NCI-H1436 (cell line): ENCODE measurements around the gene TLDC2.
"Not testable (repeated sequence)": the region's sequence is repeated elsewhere in the genome, so short reads cannot be mapped to it uniquely, and the experiment has no call there.

Experiments used
- DNase-seq: peaks from one replicate; lab custom pipeline; 2025; lab: John Stamatoyannopoulos, UW

The TLDC2 gene

GRCh38 chr20:36866681-36867495 is 9.1 kb upstream of the TLDC2 start:
- no peak for DNase-seq

GRCh38 chr20:36871640-36872570 is 4.0 kb upstream of the TLDC2 start:
- no peak for DNase-seq

DNA sequence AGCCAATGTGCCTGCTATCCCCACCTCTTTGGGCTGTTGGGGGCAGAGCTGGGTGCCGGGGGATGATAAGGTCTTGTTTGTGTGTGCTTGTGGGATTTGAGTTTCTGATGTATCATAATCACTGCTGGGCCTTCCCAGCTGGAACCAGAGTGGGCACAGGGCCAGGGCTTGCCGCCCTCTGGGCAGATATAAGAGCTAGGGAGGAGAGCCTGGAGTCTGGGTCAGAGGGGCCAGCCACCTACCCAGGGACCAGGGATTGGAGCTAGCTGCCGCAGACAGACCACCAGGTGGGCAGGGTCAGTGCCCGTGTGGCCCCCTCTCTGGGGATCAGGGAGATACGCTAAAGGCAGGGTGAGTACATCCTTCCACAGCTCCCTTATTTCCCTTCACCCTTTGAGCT is 3.1 kb upstream of the TLDC2 start:
- DNase-seq: no peak

DNA sequence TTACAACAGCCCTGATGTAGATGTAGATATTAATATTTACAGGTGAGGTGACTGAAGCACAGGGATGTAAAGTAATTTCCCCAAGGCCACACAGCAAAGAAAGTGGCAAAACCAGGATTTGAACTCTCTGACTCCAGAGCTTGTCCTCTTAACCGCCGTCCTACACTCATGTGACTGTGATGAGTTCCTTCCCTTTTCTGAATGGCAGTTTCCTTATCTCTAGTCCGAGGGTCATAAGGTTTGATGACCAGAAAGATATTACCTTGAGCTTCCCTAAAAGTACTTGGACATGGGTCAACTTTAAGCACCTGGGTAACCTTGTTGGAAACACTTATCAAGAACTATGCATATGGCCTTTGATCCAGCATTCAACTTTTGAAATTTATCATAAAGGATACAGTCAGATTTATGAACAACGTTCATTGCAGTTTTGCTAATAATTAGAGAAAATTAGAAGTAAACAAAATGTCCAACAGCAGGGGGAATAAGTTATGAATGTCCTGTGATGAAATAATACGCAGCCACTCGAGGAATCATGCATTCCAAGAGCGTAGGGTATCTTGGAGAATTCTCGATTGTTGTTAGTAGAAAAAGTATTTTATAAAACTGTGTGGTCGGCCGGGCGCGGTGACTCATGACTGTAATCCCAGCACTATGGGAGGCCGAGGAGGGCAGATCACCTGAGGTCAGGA is 2.3 kb upstream of the TLDC2 start:
- DNase-seq: no peak

- DNase-seq: not testable (repeated sequence)
Measured at GRCh38 chr20:36875093-36875492, 845 bp upstream of the TLDC2 start.

GRCh38 chr20:36876473-36876833 is 515 bp downstream of the TLDC2 start:
- DNase-seq: no peak

DNA sequence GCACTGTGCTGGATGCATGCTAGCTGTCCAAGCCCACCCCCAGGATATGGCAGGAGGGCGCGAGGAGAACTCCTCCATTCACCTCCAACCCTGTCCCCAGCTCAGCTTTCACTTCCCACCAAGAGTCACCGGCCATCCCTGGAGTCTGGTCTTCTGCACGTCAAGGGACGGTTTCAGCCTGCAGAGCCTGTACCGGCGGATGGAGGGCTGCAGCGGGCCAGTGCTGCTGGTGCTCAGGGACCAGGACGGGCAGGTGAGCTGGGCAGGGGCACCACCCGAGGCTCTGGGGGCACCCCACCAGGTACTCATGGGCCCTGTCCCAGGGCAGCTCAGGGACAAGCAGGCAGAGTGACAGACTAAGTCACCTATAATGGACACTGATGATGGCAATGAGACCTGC is 3.0 kb downstream of the TLDC2 start:
- DNase-seq: no peak

- no peak for DNase-seq
Measured at GRCh38 chr20:36880741-36881250, 4.9 kb downstream of the TLDC2 start.

GRCh38 chr20:36881331-36881730 is 5.4 kb downstream of the TLDC2 start:
- DNase-seq: no peak

DNA sequence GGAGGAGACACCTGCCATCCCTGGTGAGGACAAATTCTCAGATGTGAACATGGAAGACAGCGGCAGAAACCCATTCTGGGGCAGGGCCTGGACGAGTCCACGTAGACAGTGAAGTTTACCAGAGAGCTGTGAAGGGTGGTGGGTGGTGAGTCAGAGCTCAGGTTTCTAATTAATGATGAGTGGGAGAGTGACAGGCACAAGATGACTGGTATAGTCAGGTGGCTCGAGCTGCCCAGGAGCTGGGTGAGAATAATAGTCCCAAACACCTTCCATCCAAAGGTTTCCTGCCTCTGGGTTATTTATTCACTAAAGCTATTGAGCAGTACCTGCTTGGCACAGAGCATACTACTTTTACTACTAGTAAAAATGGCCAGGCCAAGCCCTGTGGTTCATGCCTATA is 6.0 kb downstream of the TLDC2 start:
- no peak for DNase-seq

DNA sequence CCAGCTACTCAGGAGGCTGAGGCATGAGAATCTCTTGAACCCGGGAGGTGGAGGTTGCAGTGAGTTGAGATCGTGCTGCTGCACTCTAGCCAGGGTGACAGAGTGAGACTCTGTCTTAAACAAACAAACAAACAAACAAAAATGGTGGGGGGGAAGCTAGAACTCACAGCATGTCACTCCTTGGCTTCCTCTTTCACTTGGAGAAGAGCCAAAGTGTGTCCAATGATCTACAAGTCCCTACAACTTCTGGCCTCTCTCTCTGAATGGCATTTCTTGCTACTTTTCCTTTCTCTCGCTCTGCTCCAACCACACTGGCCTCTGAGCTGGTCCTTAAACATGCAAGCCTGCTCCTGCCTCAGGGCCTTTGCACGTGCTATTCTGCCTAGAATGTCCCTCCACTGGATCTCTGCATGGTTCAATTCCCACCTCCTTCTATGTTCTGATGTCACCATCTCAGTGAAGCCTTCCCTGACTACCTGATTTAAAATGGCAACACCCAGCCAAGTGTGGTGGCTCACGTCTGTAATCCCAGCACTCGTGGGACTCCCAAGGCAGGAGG is 8.1 kb downstream of the TLDC2 start:
- no peak for DNase-seq

DNA sequence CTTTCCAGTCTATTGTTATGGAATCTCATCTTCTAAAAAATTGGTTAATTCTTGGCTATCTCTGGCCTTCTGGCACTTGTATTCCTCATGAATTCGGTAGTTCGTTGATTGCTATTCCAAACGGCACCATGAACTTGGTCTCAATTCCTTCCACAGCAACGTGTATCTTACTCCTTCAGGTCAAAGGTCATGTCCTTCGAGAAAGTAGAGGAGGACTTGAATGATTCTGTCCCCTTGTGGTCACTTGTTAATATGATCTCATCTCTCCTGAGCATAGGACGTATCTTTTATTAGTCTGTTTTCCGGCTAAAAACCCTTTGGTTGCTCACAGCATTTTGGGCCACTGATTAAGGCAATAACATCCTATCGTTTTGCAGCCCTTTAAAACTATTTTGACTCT is 9.4 kb downstream of the TLDC2 start:
- no peak for DNase-seq

DNA sequence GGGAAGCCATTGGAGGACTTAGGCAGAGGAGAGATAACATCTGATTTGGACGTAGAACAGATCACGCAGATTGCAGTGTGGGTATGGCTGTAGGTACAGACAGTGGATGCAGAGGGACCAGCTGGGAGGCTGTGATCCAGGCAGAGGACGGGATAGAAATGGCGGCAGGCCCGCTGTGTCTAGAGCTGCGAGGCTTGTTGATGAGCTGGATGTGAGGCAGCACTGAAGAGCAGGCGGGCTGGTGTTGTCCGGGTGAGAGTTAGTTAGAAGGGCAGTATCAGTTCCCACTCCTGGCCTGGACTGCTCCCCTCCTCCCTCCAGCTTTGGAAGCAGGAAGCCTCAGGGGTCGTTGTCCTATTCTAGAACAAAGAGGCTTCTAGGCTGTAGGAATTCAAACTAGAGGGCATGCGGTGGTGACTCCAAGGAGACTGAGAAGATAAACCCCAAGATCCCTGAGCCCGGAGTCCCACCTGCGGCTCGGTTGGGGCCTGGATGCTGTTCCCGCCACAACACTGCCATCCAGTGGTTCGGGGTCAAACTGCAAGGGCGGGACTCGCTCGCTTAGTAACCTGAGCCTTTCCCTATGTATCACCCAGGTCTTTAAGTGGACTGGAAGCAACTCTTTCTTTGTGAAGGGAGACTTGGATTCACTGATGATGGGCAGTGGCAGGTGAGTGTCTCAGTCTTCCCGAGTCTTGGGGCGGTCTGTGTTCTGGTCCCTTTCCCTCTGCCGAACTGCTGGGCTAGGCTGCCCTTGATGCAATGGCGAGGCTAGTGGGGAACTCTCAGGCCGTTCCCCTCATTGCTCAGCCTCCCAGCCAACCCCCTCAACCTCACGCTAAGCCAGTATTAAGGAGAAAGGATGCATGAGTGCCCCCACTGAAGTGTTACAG is 11.2 kb downstream of the TLDC2 start:
- peak; percentile 84 for DNase-seq

- DNase-seq: no peak
Measured at GRCh38 chr20:36887752-36888090, 11.8 kb downstream of the TLDC2 start.

GRCh38 chr20:36888880-36889516 is 13.1 kb downstream of the TLDC2 start:
- DNase-seq: no peak

- no peak for DNase-seq
Measured at GRCh38 chr20:36890586-36890985, 14.6 kb downstream of the TLDC2 start.

- no peak for DNase-seq
Measured at GRCh38 chr20:36891211-36891610, 15.3 kb downstream of the TLDC2 start.

- no peak for DNase-seq
Measured at GRCh38 chr20:36893801-36894200, 17.9 kb downstream of the TLDC2 start.

- DNase-seq: no peak
Measured at GRCh38 chr20:36895036-36895435, 19.1 kb downstream of the TLDC2 start.

- DNase-seq: no peak
Measured at GRCh38 chr20:36904690-36905089, 28.8 kb downstream of the TLDC2 start.

- DNase-seq: not testable (repeated sequence)
Measured at GRCh38 chr20:36905566-36905965, 29.6 kb downstream of the TLDC2 start.
